Measurements from ENCODE around the gene MOK.

Gene MOK

GRCh38 chr14:102192840-102193502, 112.0 kb downstream of the MOK start:
- H3K4me3 ChIP-seq (ENCODE audit: low read depth, low read length), result no peak overlapping the region
- DNase-seq (ENCODE audit: low read depth), result no peak
- no peak for TF ChIP-seq CTCF (IDR thresholded peaks at IDR 0.05; ENCODE audit: low read depth, low read length, missing control alignments)

GRCh38 chr14:102189874-102190273, 115.1 kb downstream of the MOK start:
- DNase-seq (ENCODE audit: low read depth), result no peak
- H3K4me3 ChIP-seq (ENCODE audit: low read depth, low read length), result no peak overlapping the region
- no peak for TF ChIP-seq CTCF (IDR thresholded peaks at IDR 0.05; ENCODE audit: low read depth, low read length, missing control alignments)

GRCh38 chr14:102188187-102188586, 116.8 kb downstream of the MOK start:
- TF ChIP-seq CTCF (IDR thresholded peaks at IDR 0.05; ENCODE audit: low read depth, low read length, missing control alignments), result no peak
- H3K4me3 ChIP-seq (ENCODE audit: low read depth, low read length), result no peak overlapping the region
- DNase-seq (ENCODE audit: low read depth), result no peak

GRCh38 chr14:102187568-102188001, 117.4 kb downstream of the MOK start:
- no peak for TF ChIP-seq CTCF (IDR thresholded peaks at IDR 0.05; ENCODE audit: low read depth, low read length, missing control alignments)
- no peak for DNase-seq (ENCODE audit: low read depth)

GRCh38 chr14:102187044-102187443, 117.9 kb downstream of the MOK start:
- H3K4me3 ChIP-seq (ENCODE audit: low read depth, low read length), result no peak overlapping the region
- no peak for DNase-seq (ENCODE audit: low read depth)
- TF ChIP-seq CTCF (IDR thresholded peaks at IDR 0.05; ENCODE audit: low read depth, low read length, missing control alignments), result no peak

More at GRCh38 chr14:102187568-102188001, 117.4 kb downstream of the MOK start:
- H3K4me3 ChIP-seq (ENCODE audit: low read depth, low read length), result no peak overlapping the region

GRCh38 chr14:102185360-102185759, 119.6 kb downstream of the MOK start:
- no peak for DNase-seq (ENCODE audit: low read depth)
- H3K4me3 ChIP-seq (ENCODE audit: low read depth, low read length), result no peak overlapping the region
- TF ChIP-seq CTCF (IDR thresholded peaks at IDR 0.05; ENCODE audit: low read depth, low read length, missing control alignments), result no peak
